Hematopoietic multipotent progenitor cell treated with erythropoietin and hydrocortisone succinate and interleukin-3 and kit ligand, for 15 days (in vitro differentiated cells): ENCODE data around the gene CSAD.
"Not testable (repeated sequence)": the region's sequence is repeated elsewhere in the genome, so short reads cannot be mapped to it uniquely, and the experiment has no call there.

ENCODE experiments used
- DNase-seq: peaks from one replicate; pipeline ENCODE4 v3.0.0-alpha.2; 2015; ENCODE audit warnings: low spot score

Gene CSAD

GRCh38 chr12:53218551-53219291 is 38.0 kb upstream of the CSAD start:
- DNase-seq = no peak

- DNase-seq = no peak
Observed at GRCh38 chr12:53217931-53218307, 37.2 kb upstream of the CSAD start.

- peak; percentile 34 for DNase-seq
Observed at GRCh38 chr12:53217051-53217930, 36.6 kb upstream of the CSAD start.

- no peak for DNase-seq
Observed at GRCh38 chr12:53215497-53215896, 34.8 kb upstream of the CSAD start.

DNA sequence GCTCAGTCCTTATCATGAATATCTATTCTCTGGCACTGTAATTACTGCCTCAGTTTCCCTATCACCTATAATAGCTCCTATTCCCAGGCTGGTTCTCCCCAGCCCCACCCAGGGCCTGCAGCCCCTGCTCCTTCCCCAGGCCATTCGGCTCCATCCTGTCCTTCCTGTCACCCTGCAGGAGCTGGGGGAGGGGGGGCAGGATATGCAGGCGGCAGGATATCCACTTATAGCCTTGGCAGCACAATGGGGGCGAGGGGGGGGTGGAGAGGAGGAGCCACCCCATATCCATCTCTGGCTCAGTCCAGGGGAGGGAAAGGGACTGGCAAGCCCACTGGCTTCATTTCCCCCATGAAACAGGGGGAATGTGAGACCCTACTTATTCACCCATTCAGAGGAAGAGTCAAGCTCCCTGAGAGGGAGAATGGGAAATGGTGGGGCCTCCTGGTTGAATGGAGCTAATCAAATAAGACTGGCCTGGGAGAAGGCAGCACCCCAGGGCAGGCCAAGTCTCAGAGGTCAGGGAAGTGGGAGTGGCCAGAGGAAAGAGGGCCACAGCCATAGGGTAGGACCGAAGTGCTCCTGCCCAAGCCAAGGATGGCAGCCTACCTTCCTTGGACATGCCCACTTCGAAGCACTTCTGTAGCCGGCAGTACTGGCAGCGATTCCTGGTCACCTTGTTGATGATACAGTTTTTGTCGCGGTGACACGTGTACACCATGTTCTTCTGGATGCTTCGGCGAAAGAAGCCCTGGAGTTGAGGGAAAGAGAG is 34.1 kb upstream of the CSAD start:
- DNase-seq = no peak

DNA sequence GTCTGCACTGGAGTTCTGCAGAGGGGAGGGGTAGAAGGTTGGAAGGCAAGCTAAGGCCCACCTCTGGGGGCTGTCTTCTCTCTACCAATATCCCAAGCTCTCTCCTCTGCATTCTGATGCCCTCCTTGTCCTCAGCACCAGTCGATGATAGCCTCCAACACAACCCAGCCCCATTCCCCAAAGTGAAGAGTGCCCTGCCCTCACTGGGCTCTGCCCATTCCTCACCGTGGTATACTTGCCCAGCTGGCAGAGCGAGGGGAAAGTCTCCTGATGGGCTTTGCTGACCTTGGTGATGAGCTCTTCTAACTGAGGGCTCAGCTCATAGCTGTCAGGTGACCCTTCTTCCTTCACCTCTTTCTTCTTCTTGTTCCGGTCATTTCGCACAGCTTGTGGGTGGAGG is 33.5 kb upstream of the CSAD start:
- no peak for DNase-seq

DNA sequence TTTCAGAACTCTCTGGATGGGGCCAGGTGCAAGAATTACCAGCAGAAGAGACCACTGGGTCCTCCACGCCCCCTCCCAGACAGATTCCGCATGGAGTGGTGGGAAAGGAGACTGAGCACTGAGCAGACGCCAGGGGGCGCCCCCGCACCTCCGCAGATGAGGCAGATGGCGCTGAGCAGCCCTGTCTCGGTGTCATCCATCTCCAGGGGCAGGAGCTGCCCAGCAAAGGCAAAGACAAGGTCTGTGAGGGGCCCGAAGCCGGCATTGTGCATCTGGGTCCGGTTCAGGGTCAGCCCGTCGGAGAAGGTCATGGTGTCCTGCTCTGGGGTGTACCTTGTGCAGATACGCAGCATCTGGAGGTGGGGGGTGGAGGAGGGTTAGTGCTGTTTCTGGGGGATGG is 32.6 kb upstream of the CSAD start:
- DNase-seq = peak; percentile 80

- no peak for DNase-seq
Observed at GRCh38 chr12:53212931-53213330, 32.2 kb upstream of the CSAD start.

GRCh38 chr12:53211476-53212381 is 31.0 kb upstream of the CSAD start:
- no peak for DNase-seq

DNA sequence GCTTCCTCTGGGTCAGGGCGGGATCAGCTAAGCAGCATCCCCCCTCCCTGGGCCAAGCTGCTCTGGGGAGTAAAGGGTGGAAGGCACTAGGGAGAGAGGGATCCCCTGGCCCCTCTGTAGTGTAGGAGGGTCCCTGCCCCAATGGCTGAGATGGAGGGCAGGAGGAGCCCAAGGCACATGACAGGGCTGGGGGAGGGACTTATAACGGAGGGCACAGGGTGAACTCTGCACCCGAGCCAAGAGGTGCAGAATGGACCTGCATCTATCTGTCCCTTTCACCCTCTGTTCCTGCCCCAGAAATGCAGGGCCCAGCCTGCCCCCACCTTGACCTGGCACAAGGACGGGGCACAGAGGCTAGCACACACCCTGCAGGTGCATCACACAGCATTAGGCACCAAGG is 30.1 kb upstream of the CSAD start:
- no peak for DNase-seq

GRCh38 chr12:53208877-53209463 is 28.2 kb upstream of the CSAD start:
- no peak for DNase-seq

DNA sequence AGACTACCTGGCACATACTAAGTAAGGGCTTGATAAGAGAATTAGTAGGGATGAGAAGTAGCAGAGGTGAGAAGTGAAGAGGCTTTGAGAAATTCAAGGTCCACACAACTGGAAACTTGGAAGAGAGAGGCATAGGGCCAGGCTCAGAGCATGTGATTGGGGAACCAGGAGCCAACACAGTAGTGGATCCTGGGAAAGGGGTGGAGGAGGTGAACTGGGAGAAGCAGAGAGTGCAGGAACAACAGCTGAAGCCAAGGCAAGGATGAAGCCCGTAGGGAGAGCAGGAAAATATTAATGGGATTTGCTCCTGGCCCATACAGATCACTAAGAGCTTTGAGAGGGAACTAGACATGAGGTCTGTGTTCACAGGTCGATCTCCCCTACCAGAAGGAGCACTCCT is 27.7 kb upstream of the CSAD start:
- DNase-seq = no peak

DNA sequence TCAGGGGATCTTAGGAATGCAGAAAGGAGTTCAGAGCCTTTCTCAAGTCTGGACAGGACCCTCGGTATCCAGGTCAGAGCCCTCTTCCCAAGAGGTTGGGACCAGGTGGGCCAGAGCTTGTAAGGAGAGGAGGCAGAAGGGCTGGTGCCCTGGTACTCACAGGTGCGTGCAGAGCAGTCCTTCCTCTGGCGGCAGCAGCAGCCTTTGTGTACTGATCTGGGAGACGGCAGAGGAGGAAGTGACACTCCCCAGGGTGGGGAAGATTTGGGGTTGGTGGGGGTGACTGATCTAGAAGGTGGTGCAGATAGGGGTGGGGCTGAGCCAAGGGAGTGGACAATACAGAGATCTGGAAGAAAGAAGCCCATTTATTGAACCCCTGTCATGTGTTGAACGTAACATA is 26.3 kb upstream of the CSAD start, which contains the start of gene ITGB7:
Gene ITGB7, minus strand, starts transcription at position 210 of the 400 bp plus-strand sequence. CDS start 6,808 bp downstream, outside the sequence.
- no peak for DNase-seq

DNA sequence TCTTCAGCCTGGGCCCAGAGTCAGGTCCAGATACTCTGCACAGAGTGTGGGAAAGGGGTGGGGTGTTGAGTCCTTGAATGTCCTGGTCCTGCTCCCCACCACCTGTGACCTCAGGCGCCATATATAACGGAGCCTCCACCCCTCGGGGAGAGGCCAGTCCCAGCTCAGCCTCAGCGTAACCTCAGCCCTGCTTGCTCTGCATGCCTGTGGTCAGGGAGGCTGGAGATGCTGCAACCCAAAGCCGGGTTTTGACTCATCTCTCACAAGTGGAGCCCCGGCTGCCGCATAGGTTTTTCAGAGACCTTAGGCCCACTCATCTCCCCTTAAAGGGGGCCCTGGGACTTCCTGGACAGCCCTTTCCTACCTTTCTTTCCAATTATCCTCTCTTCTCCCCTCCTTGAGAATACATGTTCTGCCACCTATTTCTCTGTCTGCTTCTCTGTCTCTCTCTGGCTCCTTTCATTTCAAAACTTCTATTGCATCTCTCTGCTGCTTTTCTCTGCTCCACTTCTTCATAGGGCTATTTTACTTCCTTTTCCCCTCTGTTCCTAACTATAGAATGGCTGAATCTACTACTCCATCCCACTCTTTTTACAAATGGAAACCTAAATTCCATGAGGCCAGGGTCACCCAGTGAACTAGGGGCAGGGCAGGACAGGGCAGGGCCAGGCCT is 25.2 kb upstream of the CSAD start:
- no peak for DNase-seq

GRCh38 chr12:53204351-53204750 is 23.6 kb upstream of the CSAD start:
- no peak for DNase-seq

GRCh38 chr12:53202316-53202715 is 21.6 kb upstream of the CSAD start:
- DNase-seq = not testable (repeated sequence)

- DNase-seq = no peak
Observed at GRCh38 chr12:53201639-53202038, 20.9 kb upstream of the CSAD start.

DNA sequence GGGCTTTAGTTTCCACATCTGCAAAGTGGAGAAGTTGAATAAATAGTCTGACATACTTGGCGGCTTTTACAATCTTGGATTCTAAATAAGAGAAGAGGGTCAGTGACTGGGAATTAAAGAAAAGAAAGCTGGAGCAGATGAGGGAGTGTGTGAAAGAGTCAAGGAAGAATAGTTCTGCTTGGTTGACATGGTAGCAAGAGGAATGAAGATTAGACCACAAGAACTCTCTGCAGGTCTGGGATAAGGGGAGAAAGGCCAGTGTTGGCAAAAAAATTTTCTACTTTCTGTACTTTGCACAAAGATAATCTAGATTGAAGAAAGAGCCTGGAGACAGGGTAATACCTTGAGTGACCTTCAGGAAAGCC is 20.4 kb upstream of the CSAD start:
- no peak for DNase-seq

- no peak for DNase-seq
Observed at GRCh38 chr12:53200458-53201176, 19.9 kb upstream of the CSAD start.

- no peak for DNase-seq
Observed at GRCh38 chr12:53200107-53200457, 19.4 kb upstream of the CSAD start.
